Stromal cell of bone marrow (primary cell): ENCODE results near the gene CUX1.
"Not testable (repeated sequence)": the region's sequence is repeated elsewhere in the genome, so short reads cannot be mapped to it uniquely, and the experiment has no call there.

Experiments
- DNase-seq: peaks from one replicate; pipeline ENCODE4 v3.0.0-alpha.2; 2012; ENCODE audit warnings: low read depth

CUX1 gene

GRCh38 chr7:101817471-101818286, at the start of gene CUX1:
CUX1 (plus strand) TSS chr7:101817626; CDS start chr7:101817640, 14 bp downstream.
- no peak for DNase-seq

GRCh38 chr7:101768280-101768679, 49.1 kb upstream of the CUX1 start:
- DNase-seq, result no peak

GRCh38 chr7:101770466-101770865, 47.0 kb upstream of the CUX1 start:
- DNase-seq, result no peak

GRCh38 chr7:101772508-101773211, 44.8 kb upstream of the CUX1 start:
- DNase-seq, result no peak

GRCh38 chr7:101775181-101775580, 42.2 kb upstream of the CUX1 start:
- DNase-seq, result no peak

GRCh38 chr7:101778026-101778580, 39.3 kb upstream of the CUX1 start:
- DNase-seq, result no peak

GRCh38 chr7:101779267-101779666, 38.2 kb upstream of the CUX1 start:
- no peak for DNase-seq

- DNase-seq, result no peak
These were observed 37.1 kb upstream of the CUX1 start for GRCh38 chr7:101780281-101780680.

- no peak for DNase-seq
These were observed 36.0 kb upstream of the CUX1 start for GRCh38 chr7:101781439-101781838.

GRCh38 chr7:101782476-101782875, 35.0 kb upstream of the CUX1 start:
- DNase-seq, result no peak

GRCh38 chr7:101782896-101783295, 34.5 kb upstream of the CUX1 start:
- DNase-seq, result no peak

- DNase-seq, result no peak
These were observed 33.8 kb upstream of the CUX1 start for GRCh38 chr7:101783381-101784181.

GRCh38 chr7:101784292-101785127, 32.9 kb upstream of the CUX1 start:
- DNase-seq, result no peak

- DNase-seq, result no peak
These were observed 29.6 kb upstream of the CUX1 start for GRCh38 chr7:101787864-101788263.

GRCh38 chr7:101788517-101788916, 28.9 kb upstream of the CUX1 start:
- no peak for DNase-seq

GRCh38 chr7:101790566-101791293, 26.7 kb upstream of the CUX1 start:
- no peak for DNase-seq

GRCh38 chr7:101792051-101792681, 25.3 kb upstream of the CUX1 start:
- no peak for DNase-seq

- not testable (repeated sequence) for DNase-seq
These were observed 24.7 kb upstream of the CUX1 start for GRCh38 chr7:101792682-101793071.

GRCh38 chr7:101795461-101795860, 22.0 kb upstream of the CUX1 start:
- DNase-seq, result no peak

- DNase-seq, result not testable (repeated sequence)
These were observed 19.3 kb upstream of the CUX1 start for GRCh38 chr7:101798173-101798572.
